ENCODE data around the gene RASAL2.

The RASAL2 gene

GRCh38 chr1:178461104-178461503 lies 367.2 kb downstream of the RASAL2 start:
- TF ChIP-seq CTCF (IDR thresholded peaks at IDR 0.05) (no peak), ZFX (IDR thresholded peaks at IDR 0.05; ENCODE audit: borderline replicate concordance) (no peak)
- H3K27ac ChIP-seq: no peak overlapping the region

DNA sequence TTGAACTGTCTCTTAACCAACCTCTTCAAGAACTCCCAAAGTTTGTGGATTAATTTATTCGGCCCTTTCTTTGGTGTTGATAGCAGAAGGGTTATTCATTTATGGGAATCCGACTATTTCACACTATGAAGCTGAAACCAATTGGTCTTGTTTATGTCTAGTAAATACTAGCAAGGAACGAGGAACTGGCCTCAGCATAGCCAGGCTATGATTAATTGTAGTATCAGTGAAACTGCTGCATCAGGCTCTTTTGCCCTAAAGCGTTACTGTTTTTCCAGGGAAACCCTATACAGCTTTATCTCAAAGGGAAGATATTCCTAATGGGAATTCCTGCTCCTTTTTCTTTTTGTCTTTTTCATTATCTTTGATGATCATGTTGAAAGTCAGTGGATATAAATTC lies 367.8 kb downstream of the RASAL2 start:
- TF ChIP-seq CTCF (IDR thresholded peaks at IDR 0.05) (no peak), ZFX (IDR thresholded peaks at IDR 0.05; ENCODE audit: borderline replicate concordance) (no peak)
- H3K27ac ChIP-seq: no peak overlapping the region

GRCh38 chr1:178464141-178464540 lies 370.2 kb downstream of the RASAL2 start:
- no peak overlapping the region for H3K27ac ChIP-seq
- TF ChIP-seq ZFX (IDR thresholded peaks at IDR 0.05; ENCODE audit: borderline replicate concordance) (no peak), CTCF (IDR thresholded peaks at IDR 0.05) (no peak)

- no peak overlapping the region for H3K27ac ChIP-seq
- no peak for TF ChIP-seq ZFX (IDR thresholded peaks at IDR 0.05; ENCODE audit: borderline replicate concordance)
- TF ChIP-seq CTCF (IDR thresholded peaks at IDR 0.05): no peak
Measured at GRCh38 chr1:178464566-178464965, 370.7 kb downstream of the RASAL2 start.

- TF ChIP-seq CTCF (IDR thresholded peaks at IDR 0.05): no peak
- TF ChIP-seq ZFX (IDR thresholded peaks at IDR 0.05; ENCODE audit: borderline replicate concordance): no peak
- no peak overlapping the region for H3K27ac ChIP-seq
Measured at GRCh38 chr1:178465011-178465410, 371.1 kb downstream of the RASAL2 start.

- TF ChIP-seq ZFX (IDR thresholded peaks at IDR 0.05; ENCODE audit: borderline replicate concordance) (no peak), CTCF (IDR thresholded peaks at IDR 0.05) (no peak)
- H3K27ac ChIP-seq: no peak overlapping the region
Measured at GRCh38 chr1:178467837-178468236, 373.9 kb downstream of the RASAL2 start.

GRCh38 chr1:178470411-178470960 lies 376.6 kb downstream of the RASAL2 start:
- no peak overlapping the region for H3K27ac ChIP-seq
- TF ChIP-seq CTCF (IDR thresholded peaks at IDR 0.05) (no peak), ZFX (IDR thresholded peaks at IDR 0.05; ENCODE audit: borderline replicate concordance) (no peak)

Data from 22Rv1 (cell line).